Measurements from ENCODE around the gene SUPT6H. TPM values are rescaled to one million over a fixed set of nuclear protein-coding genes. Genes with fewer than 3 reads are reported as not detected.

The SUPT6H gene
- total RNA-seq, 1 experiment from 2014 or later = 57.9 TPM

GRCh38 chr17:28700830-28701492, 39.0 kb downstream of the SUPT6H start:
- no peak for DNase-seq (ENCODE audit: low spot score)

GRCh38 chr17:28702026-28702751, 40.2 kb downstream of the SUPT6H start:
- DNase-seq (ENCODE audit: low spot score) = no peak

GRCh38 chr17:28702752-28703150, 40.7 kb downstream of the SUPT6H start:
- DNase-seq (ENCODE audit: low spot score) = no peak

GRCh38 chr17:28703552-28704218, 41.7 kb downstream of the SUPT6H start:
- DNase-seq (ENCODE audit: low spot score) = no peak

GRCh38 chr17:28704219-28704858, 42.3 kb downstream of the SUPT6H start:
- DNase-seq (ENCODE audit: low spot score) = no peak

GRCh38 chr17:28705074-28705659, 43.2 kb downstream of the SUPT6H start:
- DNase-seq (ENCODE audit: low spot score) = no peak

GRCh38 chr17:28705728-28706334, 43.8 kb downstream of the SUPT6H start:
- no peak for DNase-seq (ENCODE audit: low spot score)

- DNase-seq (ENCODE audit: low spot score) = no peak
Measured at GRCh38 chr17:28706471-28707338, 44.7 kb downstream of the SUPT6H start.

- DNase-seq (ENCODE audit: low spot score) = no peak
Measured at GRCh38 chr17:28707339-28707720, 45.3 kb downstream of the SUPT6H start.

- DNase-seq (ENCODE audit: low spot score) = peak; percentile 90
Measured at GRCh38 chr17:28710861-28711722, 49.1 kb downstream of the SUPT6H start.

GRCh38 chr17:28711723-28712031, 49.7 kb downstream of the SUPT6H start, which contains the start of gene PROCA1:
Gene PROCA1, minus strand, starts transcription at chr17:28711888. Its CDS starts 228 bp downstream, at chr17:28711660.
- DNase-seq (ENCODE audit: low spot score) = no peak

- DNase-seq (ENCODE audit: low spot score) = no peak
Measured at GRCh38 chr17:28712032-28712704, 50.2 kb downstream of the SUPT6H start.

- no peak for DNase-seq (ENCODE audit: low spot score)
Measured at GRCh38 chr17:28712705-28713415, 50.9 kb downstream of the SUPT6H start.

- DNase-seq (ENCODE audit: low spot score) = no peak
Measured at GRCh38 chr17:28714281-28714680, 52.3 kb downstream of the SUPT6H start.

GRCh38 chr17:28715217-28715616, 53.2 kb downstream of the SUPT6H start:
- DNase-seq (ENCODE audit: low spot score) = no peak

GRCh38 chr17:28716740-28717577, 55.0 kb downstream of the SUPT6H start:
- no peak for DNase-seq (ENCODE audit: low spot score)

- no peak for DNase-seq (ENCODE audit: low spot score)
Measured at GRCh38 chr17:28717578-28718332, 55.8 kb downstream of the SUPT6H start, which contains the start of gene RAB34. Gene RAB34, minus strand, starts transcription at chr17:28717868. Its CDS starts 602 bp downstream, at chr17:28717266.
